Adrenal gland (tissue), 5 donors: ENCODE results near the gene NRARP.

Experiments used
- CTCF ChIP-seq, 6 experiments: fragments of 450-650 bp in 4 of 6; fragments of 200-600 bp in 2 of 6; sonication (generic) in 1 of 6; IDR thresholded peaks; 1 replicate in 5 of 6; 2 replicates in 1 of 6; pipeline versions ENCODE4 v1.5.1 to v1.8.0; 2016 to 2021; ENCODE audit warnings: antibody characterized with exemption in 6 of 6, mild to moderate bottlenecking in 2 of 6, moderate library complexity in 1 of 6
- POLR2A ChIP-seq, 2 donors: fragments of 450-650 bp; IDR thresholded peaks; one replicate each; pipeline ENCODE4 v1.6.1; 2017; ENCODE audit warnings: antibody characterized with exemption in 2 of 2, mild to moderate bottlenecking in 2 of 2, moderate library complexity in 1 of 2
- donor health status: DM: no; HTN: no; CAD: no.

DNA sequence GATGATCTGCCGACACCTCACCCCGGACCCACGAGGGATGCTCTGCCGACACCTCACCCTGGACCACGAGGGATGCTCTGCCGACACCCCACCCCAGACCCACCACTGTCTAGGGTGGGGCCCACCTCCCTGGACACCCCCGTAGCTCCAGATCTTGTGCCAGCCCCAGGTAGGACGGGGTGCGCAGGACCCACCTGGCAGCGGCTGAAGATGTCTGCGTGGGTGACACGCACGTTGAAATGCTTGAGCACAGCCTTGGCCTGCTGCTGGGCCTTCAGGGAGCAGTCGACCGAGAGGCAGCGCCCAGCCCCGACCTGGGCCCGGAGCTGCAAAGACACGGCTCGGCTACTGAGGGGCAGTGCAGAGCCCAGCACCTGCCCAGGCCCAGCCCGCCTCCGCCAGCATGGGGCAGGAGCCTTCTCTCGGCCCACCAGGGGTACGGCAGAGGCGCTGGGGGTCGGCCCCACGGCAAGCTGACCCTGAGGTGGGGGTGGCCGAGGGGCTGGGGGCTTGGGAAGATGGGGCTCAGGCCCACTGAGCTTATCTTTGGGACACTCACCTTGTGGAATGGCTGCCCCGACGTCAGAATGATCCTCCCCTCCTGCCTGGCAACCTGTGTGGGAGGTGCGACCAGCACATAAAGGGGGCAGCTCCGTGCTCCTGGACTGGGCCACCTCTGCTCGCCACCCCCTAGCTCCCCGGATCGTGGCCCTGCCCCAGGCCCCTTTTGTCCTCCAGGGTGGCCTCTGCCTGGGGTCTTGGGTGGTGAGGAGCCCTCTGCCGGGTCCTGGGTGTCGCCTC is 21.7 kb upstream of the NRARP start:
- no peak for TF ChIP-seq CTCF (IDR thresholded peaks at IDR 0.05)
- no peak for TF ChIP-seq POLR2A (IDR thresholded peaks at IDR 0.05)
